ENCODE measurements around the gene ZNF304.
A peak's percentile ranks its signal among the peaks of the same experiment; 100 is the strongest.
"Not testable (repeated sequence)": the region's sequence is repeated elsewhere in the genome, so short reads cannot be mapped to it uniquely, and the experiment has no call there.

The ZNF304 gene

DNA sequence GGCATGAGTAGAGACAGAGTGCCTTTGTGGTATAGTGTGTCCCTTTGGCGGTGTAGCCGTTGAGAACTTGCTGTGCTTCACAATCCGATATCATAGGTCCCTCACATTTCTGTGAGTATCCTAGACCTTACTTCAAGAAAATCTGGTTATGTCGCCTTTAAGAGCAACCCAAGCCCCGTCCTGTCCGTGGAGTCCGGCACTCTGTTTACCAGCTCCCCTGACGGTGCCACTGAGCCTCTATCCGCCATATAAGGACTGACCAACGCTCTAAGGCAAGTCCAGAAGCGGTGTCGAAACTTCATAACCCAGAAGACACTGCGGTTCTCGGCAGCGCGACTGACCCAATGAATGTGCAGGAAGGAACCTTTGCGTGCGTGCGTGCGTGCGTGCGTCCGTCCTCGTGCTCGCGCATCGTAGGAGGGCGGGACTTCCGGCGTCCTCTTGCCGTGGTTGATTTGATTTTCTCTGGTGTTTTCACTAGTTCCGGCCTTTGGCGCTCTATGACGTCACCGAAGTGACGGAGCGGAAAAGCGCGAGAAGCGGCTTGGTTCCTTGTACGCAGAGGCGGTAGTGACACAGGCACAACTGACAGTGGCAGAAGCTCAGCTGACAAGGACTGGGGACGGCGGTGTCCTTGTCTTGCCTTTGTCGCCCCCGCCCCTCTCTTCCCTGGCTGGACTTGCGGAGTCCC, 12.1 kb downstream of the ZNF304 start, which contains the start of the genes TRAPPC2B and ZNF547:
TSS of gene TRAPPC2B (plus strand) at position 555 of the 691 bp plus-strand sequence. CDS start 1,283 bp downstream, outside the sequence.
TSS of gene ZNF547 (plus strand) at position 555 of the 691 bp plus-strand sequence. CDS start 5,005 bp downstream, outside the sequence.
- DNase-seq, result peak; percentile 95

DNA sequence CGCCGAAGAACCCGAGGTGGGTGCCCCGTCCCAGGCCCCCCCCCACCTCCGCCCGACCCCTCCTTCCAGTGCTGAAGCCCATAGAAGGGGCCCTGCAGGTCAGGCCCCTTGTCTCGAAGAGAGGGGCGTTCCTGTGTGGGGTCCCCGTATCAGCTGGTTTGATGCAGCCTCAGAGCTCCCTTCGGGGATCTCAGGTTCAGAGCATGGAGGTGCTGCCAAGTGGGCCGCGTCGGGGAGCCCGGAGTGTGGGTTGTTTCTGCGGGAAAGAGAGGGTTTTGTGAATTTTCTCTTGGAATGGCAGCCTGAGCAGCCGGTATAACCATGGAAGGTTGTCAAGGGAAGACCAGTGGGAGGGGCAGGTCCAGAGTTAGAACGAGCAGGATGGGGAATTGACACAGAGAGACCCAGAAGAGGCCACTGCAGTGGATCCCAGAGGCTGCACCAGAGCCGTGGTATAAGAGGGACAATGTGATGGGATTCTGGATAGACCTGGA, 12.7 kb downstream of the ZNF304 start:
- DNase-seq, result no peak

DNA sequence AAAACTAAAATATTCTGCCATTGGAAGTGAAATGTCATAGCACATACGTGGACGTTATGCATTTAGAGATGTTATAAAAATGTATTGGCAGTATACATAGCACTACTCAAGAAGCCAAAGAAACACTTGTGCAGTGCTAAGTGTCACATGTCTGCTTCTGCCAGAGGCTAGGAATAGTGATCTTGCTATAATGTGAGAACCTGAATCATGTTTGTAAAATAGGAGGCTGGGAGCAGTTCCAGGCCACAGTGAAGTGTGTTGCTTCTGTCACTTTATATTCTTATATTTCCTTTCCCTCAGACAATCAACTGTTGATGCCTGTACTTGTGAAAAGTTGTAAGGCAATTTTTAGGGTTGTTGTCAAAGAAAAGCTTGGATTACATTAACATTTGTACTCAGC, 15.7 kb downstream of the ZNF304 start:
- no peak for DNase-seq

DNA sequence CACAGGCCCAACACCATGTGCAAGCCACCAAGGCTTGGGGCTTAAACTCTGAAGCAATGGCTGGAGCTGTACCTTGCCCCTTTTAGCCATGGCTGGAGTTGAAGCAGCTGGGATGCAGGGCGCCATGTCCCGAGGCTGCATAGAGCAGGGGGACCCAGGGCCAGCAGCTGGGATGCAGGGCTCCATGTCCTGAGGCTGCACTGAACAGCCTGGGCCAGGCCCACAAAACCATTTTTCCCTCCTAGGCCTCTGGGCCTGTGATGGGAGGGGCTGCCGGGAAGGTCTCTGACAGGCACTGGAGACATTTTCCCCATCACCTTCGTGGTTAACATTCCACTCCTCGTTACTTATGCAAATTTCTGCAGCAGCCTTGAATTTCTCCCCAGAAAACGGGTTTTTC, 23.1 kb downstream of the ZNF304 start:
- DNase-seq, result no peak

DNA sequence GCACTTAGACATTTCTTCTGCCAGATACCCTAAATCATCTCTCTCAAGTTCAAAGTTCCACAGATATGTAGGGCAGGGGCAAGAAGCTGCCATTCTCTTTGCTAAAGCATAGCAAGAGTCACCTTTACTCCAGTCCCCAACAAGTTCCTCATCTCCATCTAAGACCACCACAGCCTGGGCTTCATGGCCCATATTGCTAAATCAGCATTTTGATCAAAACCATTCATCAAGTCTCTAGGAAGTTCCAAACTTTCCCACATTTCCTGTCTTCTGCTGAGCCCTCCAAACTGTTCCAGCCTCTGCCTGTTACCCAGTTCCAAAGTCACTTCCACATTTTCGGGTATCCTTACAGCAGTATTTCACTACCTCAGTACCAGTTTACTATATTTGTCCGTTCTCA, 23.6 kb downstream of the ZNF304 start:
- not testable (repeated sequence) for DNase-seq

DNA sequence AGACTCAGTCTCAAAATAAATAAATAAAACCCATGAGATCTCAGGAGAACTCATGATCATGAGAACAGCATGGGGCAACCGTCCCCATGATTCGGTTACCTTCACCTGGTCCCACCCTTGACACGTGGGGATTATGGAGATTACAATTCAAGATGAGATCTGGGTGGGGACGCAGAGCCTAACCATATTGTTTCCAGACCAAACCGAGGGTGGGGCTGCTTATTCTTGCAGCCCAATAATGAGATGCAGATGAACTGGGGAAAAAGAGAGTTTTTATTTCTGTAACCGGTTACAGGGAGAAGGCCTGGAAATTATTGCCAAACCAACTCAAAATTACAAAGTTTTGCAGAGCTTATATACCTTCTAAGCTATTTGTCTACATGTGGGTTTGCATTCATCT, 25.1 kb downstream of the ZNF304 start:
- no peak for DNase-seq

DNA sequence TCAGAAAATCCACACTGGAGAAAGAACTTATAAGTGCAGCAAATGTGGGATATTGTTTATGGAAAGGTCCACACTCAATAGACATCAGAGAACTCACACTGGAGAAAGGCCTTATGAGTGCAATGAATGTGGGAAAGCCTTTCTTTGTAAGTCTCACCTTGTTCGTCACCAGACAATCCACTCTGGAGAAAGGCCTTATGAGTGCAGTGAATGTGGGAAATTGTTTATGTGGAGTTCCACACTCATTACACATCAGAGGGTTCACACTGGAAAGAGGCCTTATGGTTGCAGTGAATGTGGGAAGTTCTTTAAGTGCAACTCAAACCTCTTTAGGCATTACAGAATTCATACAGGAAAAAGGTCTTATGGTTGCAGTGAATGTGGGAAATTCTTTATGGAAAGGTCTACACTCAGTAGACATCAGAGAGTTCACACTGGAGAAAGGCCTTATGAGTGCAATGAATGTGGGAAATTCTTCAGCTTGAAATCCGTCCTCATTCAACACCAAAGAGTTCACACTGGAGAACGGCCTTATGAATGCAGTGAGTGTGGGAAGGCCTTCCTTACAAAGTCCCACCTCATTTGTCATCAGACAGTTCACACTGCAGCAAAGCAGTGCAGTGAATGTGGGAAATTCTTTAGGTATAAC, 26.6 kb downstream of the ZNF304 start:
- DNase-seq, result no peak

DNA sequence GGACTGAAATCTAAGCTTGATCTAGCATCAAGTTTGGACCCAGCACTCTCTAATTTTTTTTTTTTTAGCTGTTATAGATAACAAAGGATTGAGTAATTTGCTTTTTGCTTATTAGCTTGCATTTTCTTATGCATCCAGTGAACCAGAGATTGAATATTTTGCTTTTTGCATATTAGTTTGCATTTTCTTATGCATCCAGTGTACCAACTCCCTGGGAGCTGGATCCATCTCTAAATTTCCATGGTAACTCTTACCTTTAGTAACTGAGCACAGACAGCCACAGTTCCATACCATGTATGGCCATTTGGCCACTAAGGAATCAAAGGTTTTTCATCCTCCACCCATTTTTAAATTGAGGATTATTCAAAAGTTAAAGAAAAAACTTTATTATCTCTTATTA, 29.9 kb downstream of the ZNF304 start:
- no peak for DNase-seq

DNA sequence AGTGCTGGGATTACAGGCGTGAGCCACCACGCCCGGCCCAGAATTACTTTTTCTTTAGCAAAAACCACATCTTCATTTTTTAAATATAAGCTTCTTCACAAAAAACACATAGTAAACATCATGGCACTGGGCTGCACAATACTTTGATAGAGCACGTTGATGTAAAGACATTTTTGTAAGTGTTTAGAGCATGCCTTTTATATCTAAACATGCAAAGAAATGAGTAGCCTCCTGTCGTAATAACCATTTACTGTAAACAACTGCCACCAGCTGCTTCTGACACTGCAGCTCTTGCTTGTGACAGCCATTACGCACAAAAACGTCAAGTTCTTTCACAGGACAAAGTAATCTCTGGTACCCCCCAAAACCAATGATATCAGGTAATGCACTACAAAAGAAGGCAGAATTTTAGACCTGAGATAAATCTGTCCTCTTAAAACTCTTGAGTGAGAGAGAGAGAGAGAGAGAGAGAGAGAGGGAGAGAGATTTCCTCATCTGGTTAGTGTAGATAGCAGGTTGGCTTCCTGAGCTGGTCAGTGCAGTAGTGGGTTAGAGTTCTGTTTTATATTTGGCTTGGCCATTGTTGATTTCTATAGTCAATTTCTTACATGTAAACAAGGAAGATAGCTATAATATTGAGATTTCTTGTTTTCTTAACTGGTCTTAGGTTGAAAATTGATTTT, 31.9 kb downstream of the ZNF304 start:
- no peak for DNase-seq

DNA sequence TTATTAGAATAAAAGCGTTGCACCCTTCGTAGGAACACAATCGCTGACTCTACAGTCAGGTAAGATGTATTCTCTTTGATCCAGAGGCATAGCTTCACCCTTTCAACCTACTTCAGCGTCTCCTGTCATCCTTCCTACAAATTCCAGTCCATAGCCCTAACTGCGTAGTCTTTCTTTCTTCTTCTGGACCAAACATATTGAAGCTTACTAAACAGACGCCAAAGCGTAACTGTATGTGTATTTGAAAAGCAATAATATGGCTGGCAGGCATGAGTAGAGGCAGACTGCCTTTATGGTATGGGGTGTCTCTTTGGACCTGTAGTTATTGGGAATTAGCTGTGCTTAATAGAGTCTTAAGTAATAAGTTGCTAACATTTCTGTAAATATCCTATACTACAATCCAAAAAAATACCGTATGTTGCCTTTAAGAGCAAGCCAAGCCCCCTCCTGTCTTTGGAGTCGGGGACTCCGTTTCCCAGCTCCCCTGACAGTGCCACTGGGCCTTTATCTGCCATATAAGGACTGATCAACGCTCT, 38.2 kb downstream of the ZNF304 start:
- no peak for DNase-seq

DNA sequence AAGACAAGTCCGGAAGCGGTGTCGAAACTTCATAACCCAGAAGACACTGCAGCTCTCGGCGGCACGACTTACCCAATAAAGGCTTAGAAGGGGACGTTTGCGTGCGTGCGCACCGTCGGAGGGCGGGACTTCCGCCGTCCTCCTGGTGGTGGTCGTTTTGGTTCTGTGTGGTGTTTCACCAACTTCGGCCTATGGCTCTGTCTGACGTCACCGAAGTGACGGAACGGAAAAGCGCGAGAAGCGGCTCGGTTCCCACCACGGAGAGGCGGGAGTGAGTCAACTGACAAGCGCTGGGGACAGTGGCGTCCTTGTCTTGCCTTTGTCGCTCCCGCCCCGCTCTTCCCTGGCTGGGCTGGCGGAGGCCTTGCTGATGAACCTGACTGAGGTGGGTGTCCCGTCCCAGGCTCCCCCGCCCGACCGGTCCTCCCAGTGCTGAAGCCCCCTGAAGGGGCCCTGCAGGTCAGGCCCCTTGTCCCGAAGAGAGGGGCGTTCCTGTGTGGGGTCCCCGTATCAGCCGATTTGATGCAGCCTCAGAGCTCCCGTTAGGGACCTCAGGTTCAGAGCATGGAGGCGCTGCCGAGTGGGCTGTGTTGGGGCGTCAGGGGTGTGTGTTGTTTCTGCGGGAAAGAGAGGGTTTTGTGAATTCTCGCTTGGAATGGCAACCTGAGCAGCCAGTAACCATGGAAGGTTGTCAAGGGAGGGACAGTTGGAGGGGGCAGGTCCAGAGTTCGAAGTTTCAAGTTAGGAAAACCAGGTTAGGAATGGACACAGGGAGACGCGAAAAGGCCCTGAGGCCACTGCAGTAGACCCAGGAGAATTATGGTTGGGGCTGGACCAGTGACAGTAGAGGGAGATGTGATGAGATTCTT, 38.9 kb downstream of the ZNF304 start, which contains the start of gene ZNF548:
TSS of gene ZNF548 (plus strand) at position 125 of the 869 bp plus-strand sequence. CDS start at position 371, 246 bp downstream.
- peak; percentile 95 for DNase-seq

DNA sequence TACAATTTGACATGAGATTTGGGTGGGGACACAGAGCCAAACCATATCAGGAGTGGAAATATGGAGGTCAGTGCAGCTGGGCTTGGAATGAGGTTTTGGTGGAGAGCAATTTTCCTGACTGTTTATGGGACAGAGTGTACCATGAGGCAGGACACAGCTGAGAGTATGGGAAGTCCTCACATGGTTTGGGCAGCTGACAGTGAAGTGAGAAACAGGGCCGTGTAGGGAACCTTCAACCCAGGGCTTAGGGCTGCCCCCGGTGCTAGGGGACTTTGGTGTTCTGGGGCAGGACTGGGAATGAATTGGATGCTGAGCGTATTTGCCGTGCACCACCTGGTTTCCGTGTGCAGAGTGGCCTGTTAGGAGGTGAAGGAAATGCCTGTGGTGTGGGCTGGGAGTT, 44.6 kb downstream of the ZNF304 start:
- DNase-seq, result no peak

DNA sequence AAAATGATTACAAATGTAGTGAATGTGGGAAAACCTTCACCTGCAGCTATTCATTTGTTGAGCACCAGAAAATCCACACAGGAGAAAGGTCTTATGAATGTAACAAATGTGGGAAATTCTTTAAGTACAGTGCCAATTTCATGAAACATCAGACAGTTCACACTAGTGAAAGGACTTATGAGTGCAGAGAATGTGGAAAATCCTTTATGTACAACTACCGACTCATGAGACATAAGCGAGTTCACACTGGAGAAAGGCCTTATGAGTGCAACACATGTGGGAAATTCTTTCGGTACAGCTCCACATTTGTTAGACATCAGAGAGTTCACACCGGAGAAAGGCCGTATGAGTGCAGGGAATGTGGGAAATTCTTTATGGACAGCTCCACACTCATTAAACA, 47.8 kb downstream of the ZNF304 start:
- no peak for DNase-seq

DNA sequence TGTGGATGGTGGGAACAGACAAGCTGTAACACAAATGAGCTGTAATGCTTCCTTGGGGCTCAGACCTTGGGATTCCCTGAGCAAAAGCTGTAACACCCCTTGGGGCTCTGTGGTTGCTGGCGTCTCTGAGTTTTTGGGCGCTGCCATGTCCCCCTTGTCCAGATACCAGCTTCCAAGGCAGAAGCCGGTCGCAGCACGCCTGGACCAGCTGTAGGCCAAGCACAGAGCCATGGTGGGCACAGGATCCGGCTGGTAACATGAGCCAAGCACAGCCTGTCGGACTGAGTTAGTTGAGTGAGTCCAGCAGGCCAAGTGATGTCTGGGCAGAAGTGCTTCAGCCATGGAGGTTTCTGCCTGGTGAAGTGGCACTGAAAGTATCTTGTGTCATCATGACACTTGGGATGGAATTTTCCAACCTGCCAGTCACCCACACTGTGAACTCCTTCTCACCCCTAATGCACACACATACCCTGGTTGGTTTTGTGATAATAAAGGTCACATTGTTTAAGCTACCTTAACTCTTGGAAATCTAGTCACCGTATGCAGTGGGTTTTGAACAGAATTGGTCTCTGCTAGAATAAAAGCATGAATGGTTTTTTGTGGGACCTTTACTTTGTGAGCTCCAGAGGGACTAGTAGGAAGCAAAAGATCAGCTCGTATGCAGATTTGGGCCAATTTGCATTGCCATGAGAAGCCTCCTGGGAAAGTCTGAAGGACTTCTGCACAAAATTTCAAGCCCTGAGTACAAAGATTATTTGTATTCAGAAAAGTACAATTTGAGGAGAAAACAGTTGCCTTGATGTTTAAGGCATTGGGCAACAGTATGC, 52.9 kb downstream of the ZNF304 start:
- no peak for DNase-seq

DNA sequence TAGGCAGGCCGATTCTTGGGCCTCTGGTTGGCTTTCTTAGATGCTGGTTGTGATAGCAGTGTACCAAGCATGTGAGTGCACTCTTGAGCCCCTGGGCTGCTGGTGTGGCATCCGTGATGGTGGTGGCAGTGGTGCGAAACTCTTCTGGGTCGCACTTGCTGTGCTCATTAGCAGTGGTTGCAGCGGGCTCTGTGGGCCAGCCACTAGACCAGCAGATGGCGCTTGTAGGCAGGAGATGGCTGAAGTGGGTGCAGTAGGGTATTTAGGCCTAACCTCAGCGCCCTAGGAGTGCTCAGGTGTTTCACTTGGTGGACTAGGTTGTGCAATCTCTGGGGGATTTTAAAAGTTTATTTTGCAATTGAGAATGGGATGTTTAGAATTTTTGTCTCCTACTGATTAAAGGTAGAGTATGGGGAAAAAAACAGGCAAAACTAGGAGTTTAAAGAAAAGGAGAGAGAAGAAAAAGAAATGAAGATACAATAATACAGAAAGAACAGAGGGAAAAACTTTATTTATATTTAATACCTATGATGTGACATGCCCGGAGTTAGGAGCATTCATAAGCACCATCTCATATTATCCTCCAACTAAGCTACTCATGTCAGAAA, 55.5 kb downstream of the ZNF304 start:
- peak; percentile 50 for DNase-seq
